Calu3 (cell line): ENCODE data around the gene ABTB2. TPM values are rescaled to one million over a fixed set of nuclear protein-coding genes. Genes with fewer than 3 reads are reported as not detected.

ENCODE experiments used
- BruUV-seq: library from RNA; stranded (reverse); fragments of 400-500 nt; replicated peaks from 2 replicates; lab custom pipeline; 2021; lab: Mats Ljungman, UMichigan
- CTCF ChIA-PET: fragments of 300-600 bp; sonication (Branson Sonifier 250); formaldehyde crosslinking; loops from one replicate; lab custom pipeline; 2022; ENCODE audit warnings: antibody characterized with exemption; lab: Charles Lee
- DNase-seq: peaks from one replicate; pipeline ENCODE4 v3.0.0; 2022
- H3K27ac Mint-ChIP-seq: one replicate; pipeline ENCODE4 v1.8.0; 2022; ENCODE audit warnings: mixed read lengths; ENCODE audit not compliant: unreplicated experiment
- H3K27me3 Mint-ChIP-seq: one replicate; pipeline ENCODE4 v1.8.0; 2022; ENCODE audit warnings: mixed read lengths; ENCODE audit not compliant: unreplicated experiment
- H3K36me3 Mint-ChIP-seq: one replicate; pipeline ENCODE4 v1.8.0; 2022; ENCODE audit warnings: mild to moderate bottlenecking, moderate library complexity, mixed read lengths; ENCODE audit not compliant: insufficient read depth, unreplicated experiment
- H3K4me1 Mint-ChIP-seq: one replicate; pipeline ENCODE4 v1.8.0; 2022; ENCODE audit warnings: mild to moderate bottlenecking, low read depth, mixed read lengths; ENCODE audit not compliant: unreplicated experiment
- H3K4me3 Mint-ChIP-seq: one replicate; pipeline ENCODE4 v1.8.0; 2022; ENCODE audit warnings: mild to moderate bottlenecking, low read depth, moderate library complexity, mixed read lengths; ENCODE audit not compliant: unreplicated experiment
- H3K9me3 Mint-ChIP-seq: one replicate; pipeline ENCODE4 v1.8.0; 2022; ENCODE audit warnings: low read depth, mixed read lengths; ENCODE audit not compliant: unreplicated experiment
- intact Hi-C: fragments of 100-400 bp; cut with micrococcal nuclease; formaldehyde crosslinking; loops from one replicate; pipeline ENCODE4 v1.10.0; 2022; ENCODE audit not compliant: unreplicated experiment
- total RNA-seq: library from RNA; stranded (reverse); gene quantifications from 2 replicates; pipeline ENCODE4 v1.2.3, GENCODE V29; 2022
- TF ChIP-seq, protein P1 (sequence below): fragments of 200-600 bp; IDR thresholded peaks from one replicate; pipeline ENCODE4 v1.8.0; 2022; ENCODE audit warnings: antibody characterized with exemption; ENCODE audit not compliant: unreplicated experiment

The ABTB2 gene
- total RNA-seq, 1 experiment from 2014 or later, result 24.8 TPM

DNA sequence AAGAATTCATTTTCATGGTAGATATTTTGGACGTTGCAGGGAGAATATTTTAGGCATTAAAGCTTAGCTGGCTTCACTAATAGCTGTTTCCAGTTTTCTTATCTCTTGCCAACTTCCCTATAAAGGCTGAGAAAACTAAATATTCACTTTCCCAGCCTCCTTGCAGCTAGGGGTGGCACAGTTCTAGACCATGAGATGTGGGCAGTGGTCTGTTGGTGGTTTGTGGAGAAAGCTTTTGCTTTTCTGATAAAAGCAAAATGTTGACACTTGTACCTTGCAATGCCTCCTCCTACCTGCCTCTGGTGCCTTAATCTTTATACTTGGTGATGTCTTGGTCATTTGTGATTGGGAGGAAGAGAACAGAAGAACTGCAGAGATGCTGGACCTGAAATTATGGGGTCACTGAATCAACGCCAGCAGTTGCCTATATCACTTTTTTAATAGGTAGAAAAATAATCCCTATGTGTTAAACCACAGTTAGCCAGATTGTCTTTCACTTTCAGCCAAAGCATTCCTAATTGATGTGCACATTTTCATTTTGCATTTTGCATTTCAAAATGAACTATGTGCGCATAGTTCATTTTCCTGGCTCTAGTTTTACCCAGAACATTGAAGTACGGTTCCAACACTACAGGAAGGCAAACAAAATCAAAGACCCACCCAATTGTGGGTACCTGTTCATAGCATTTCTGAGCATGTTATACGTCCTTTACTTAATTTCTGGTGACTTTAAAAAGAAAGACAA, 24.9 kb upstream of the ABTB2 start:
- intact Hi-C loops, result no loop called here
- TF ChIP-seq, protein P1, sequence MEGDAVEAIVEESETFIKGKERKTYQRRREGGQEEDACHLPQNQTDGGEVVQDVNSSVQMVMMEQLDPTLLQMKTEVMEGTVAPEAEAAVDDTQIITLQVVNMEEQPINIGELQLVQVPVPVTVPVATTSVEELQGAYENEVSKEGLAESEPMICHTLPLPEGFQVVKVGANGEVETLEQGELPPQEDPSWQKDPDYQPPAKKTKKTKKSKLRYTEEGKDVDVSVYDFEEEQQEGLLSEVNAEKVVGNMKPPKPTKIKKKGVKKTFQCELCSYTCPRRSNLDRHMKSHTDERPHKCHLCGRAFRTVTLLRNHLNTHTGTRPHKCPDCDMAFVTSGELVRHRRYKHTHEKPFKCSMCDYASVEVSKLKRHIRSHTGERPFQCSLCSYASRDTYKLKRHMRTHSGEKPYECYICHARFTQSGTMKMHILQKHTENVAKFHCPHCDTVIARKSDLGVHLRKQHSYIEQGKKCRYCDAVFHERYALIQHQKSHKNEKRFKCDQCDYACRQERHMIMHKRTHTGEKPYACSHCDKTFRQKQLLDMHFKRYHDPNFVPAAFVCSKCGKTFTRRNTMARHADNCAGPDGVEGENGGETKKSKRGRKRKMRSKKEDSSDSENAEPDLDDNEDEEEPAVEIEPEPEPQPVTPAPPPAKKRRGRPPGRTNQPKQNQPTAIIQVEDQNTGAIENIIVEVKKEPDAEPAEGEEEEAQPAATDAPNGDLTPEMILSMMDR, result no peak
- Mint-ChIP-seq H3K4me1 (peaks cover 26% of the 10 kb centered on the region), H3K9me3 (no peaks in the 10 kb centered on the region), H3K4me3 (no peak overlapping the region), H3K36me3 (no peaks in the 10 kb centered on the region), H3K27ac (no peak overlapping the region), H3K27me3 (no peaks in the 10 kb centered on the region)
- BruUV-seq, result no TSS peak
- DNase-seq, result no peak
- CTCF ChIA-PET, result no interaction called here

- intact Hi-C loops, result no loop called here
- H3K36me3 Mint-ChIP-seq, result no peaks in the 10 kb centered on the region
- H3K9me3 Mint-ChIP-seq, result no peaks in the 10 kb centered on the region
- H3K4me1 Mint-ChIP-seq, result peaks cover 26% of the 10 kb centered on the region
- DNase-seq, result no peak
- no peak overlapping the region for H3K4me3 Mint-ChIP-seq
- CTCF ChIA-PET, result interaction anchor here (0.9 kb wide), 1 partner anchor 15 kb away, joined by 3 read pairs; no protein-coding TSS in a partner anchor
- no peak overlapping the region for H3K27ac Mint-ChIP-seq
- no peaks in the 10 kb centered on the region for H3K27me3 Mint-ChIP-seq
- no TSS peak for BruUV-seq
- TF ChIP-seq, protein P1, result no peak
Measured at GRCh38 chr11:34381775-34382174, 24.0 kb upstream of the ABTB2 start.

DNA sequence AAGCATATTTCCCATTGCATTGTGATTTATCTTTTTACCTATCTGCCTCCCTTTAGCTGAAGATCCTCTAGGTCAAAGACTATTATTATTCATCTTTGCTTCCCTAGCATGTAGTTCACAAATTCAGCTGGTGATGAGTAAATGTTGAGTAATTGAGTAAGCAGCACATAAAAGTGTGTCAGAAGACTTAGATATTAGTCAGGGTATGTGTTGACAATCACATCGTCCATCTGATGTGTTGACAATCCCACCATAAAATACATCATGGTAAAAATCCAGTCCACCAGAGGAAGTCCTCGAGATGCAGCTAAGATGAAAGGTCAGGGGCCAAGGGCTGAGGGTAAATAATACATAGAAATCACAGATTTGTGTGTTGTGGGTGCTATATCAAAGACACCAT, 22.9 kb upstream of the ABTB2 start:
- peaks cover 26% of the 10 kb centered on the region for H3K4me1 Mint-ChIP-seq
- BruUV-seq, result no TSS peak
- no peaks in the 10 kb centered on the region for H3K27me3 Mint-ChIP-seq
- TF ChIP-seq, protein P1, result no peak
- DNase-seq, result no peak
- CTCF ChIA-PET, result no interaction called here
- no peak overlapping the region for H3K4me3 Mint-ChIP-seq
- H3K27ac Mint-ChIP-seq, result no peak overlapping the region
- intact Hi-C loops, result no loop called here
- peaks cover 2% of the 10 kb centered on the region for H3K9me3 Mint-ChIP-seq
- no peaks in the 10 kb centered on the region for H3K36me3 Mint-ChIP-seq

GRCh38 chr11:34379539-34379938, 21.7 kb upstream of the ABTB2 start:
- no TSS peak for BruUV-seq
- no peaks in the 10 kb centered on the region for H3K36me3 Mint-ChIP-seq
- DNase-seq, result no peak
- peaks cover 4% of the 10 kb centered on the region for H3K9me3 Mint-ChIP-seq
- TF ChIP-seq, protein P1, result no peak
- peak overlapping the region; percentile 55 for H3K27ac Mint-ChIP-seq
- intact Hi-C loops, result loop anchor here (5.0 kb wide), 1 partner anchor 38 kb away; no protein-coding TSS in a partner anchor
- H3K4me1 Mint-ChIP-seq, result peaks cover 26% of the 10 kb centered on the region
- CTCF ChIA-PET, result interaction anchor here (0.6 to 0.7 kb wide), 3 partner anchors 13 to 1253 kb away, joined by 3 to 7 read pairs (median 5); no protein-coding TSS in a partner anchor
- H3K4me3 Mint-ChIP-seq, result peak overlapping the region; percentile 17
- H3K27me3 Mint-ChIP-seq, result no peaks in the 10 kb centered on the region
